ENCODE data around the gene CEBPA.

Gene CEBPA

GRCh38 chr19:33252418-33252962, 49.8 kb downstream of the CEBPA start:
- DNase-seq: no peak

GRCh38 chr19:33251526-33252090, 50.7 kb downstream of the CEBPA start:
- no peak for DNase-seq

- DNase-seq: no peak
Observed at GRCh38 chr19:33251076-33251475, 51.3 kb downstream of the CEBPA start.

GRCh38 chr19:33250500-33250899, 51.8 kb downstream of the CEBPA start:
- no peak for DNase-seq

Data from amygdala (tissue), 56 donors.